Panc1 (cell line): ENCODE measurements around the gene SLC5A6. TPM values are rescaled to one million over a fixed set of nuclear protein-coding genes. Genes with fewer than 3 reads are reported as not detected.

Experiments
- ATAC-seq: fragments of 200-7000 bp; cut with Tn5 transposase; 2 replicates; pipeline ENCODE4 v1.9.1; 2020; ENCODE audit warnings: mild to moderate bottlenecking, moderate library complexity
- BruUV-seq: library from RNA; stranded (reverse); fragments of 400-500 nt; replicated peaks from 2 replicates; lab custom pipeline; 2021; lab: Mats Ljungman, UMichigan
- CTCF ChIA-PET: fragments of 300-600 bp; sonication (Branson Sonifier 250); formaldehyde crosslinking; loops from one replicate; lab custom pipeline; 2022; ENCODE audit warnings: antibody characterized with exemption; lab: Charles Lee
- POLR2A ChIA-PET: fragments of 300-600 bp; sonication (Branson Sonifier 250); formaldehyde crosslinking; loops from one replicate; lab custom pipeline; 2022; ENCODE audit warnings: antibody characterized with exemption; lab: Charles Lee
- DNase-seq: peaks from one replicate; pipeline ENCODE4 v3.0.0-alpha.2; 2010; ENCODE audit warnings: low read depth, low spot score
- H3K27ac ChIP-seq: 2 replicates; pipeline ENCODE4 v1.5.1; 2011; ENCODE audit warnings: mild to moderate bottlenecking, low read length, inconsistent platforms
- H3K27me3 ChIP-seq: fragments of 200-500 bp; sonication (Bioruptor generic); 2 replicates; pipeline ENCODE4 v1.6.0; 2014; ENCODE audit warnings: low read length, inconsistent platforms; ENCODE audit not compliant: control insufficient read depth, insufficient read depth
- H3K36me3 ChIP-seq: fragments of 200-500 bp; sonication (Bioruptor generic); 2 replicates; pipeline ENCODE4 v1.5.1; 2014; ENCODE audit warnings: inconsistent platforms, mild to moderate bottlenecking, low read length, moderate library complexity; ENCODE audit not compliant: control insufficient read depth, insufficient read depth
- H3K4me1 ChIP-seq: 2 replicates; pipeline ENCODE4 v1.5.1; 2011; ENCODE audit warnings: inconsistent platforms, mild to moderate bottlenecking, low read length, moderate library complexity; ENCODE audit not compliant: control insufficient read depth, insufficient read depth
- H3K4me3 ChIP-seq, 2 experiments: 2 replicates each; pipeline ENCODE4 v1.5.1; 2011 to 2012; ENCODE audit warnings: low read depth in 2 of 2, low read length in 2 of 2, mild to moderate bottlenecking in 2 of 2, inconsistent platforms in 1 of 2, moderate library complexity in 1 of 2
- H3K9me3 ChIP-seq: fragments of 200-500 bp; sonication (Bioruptor generic); 2 replicates; pipeline ENCODE4 v1.5.1; 2014; ENCODE audit warnings: low read depth, mild to moderate bottlenecking, inconsistent platforms, low read length, moderate library complexity; ENCODE audit not compliant: control insufficient read depth, insufficient read depth
- POLR2AphosphoS5 ChIP-seq: IDR thresholded peaks from 2 replicates; pipeline ENCODE4 v1.6.1; 2012; ENCODE audit warnings: mild to moderate bottlenecking, low read depth, low read length, moderate library complexity
- SIN3A ChIP-seq: IDR thresholded peaks from 2 replicates; pipeline ENCODE4 v1.6.1; 2012; ENCODE audit warnings: low read depth, mild to moderate bottlenecking, low read length, moderate library complexity, borderline replicate concordance; ENCODE audit not compliant: insufficient read depth
- TCF7L2 ChIP-seq: IDR thresholded peaks from 2 replicates; pipeline ENCODE4 v1.6.1; 2011; ENCODE audit warnings: mild to moderate bottlenecking, low read depth, low read length, inconsistent platforms
- in situ Hi-C: cut with HindIII; loops from 2 replicates; pipeline ENCODE4 v1.10.0; 2016; ENCODE audit warnings: low sequenced_read_pairs, low pct_unique_long_range_greater_than_20kb
- intact Hi-C: fragments of 100-400 bp; cut with micrococcal nuclease; formaldehyde crosslinking; loops from one replicate; pipeline ENCODE4 v1.10.0; 2022; ENCODE audit not compliant: unreplicated experiment
- total RNA-seq: library from RNA; stranded (reverse); gene quantifications from one replicate; pipeline ENCODE4 v1.2.1, GENCODE V29; 2021; ENCODE audit not compliant: unreplicated experiment
- TF ChIP-seq, protein P1 (sequence below): fragments of 450-650 bp; IDR thresholded peaks from 2 replicates; pipeline ENCODE4 v1.5.1; 2017; ENCODE audit warnings: mild to moderate bottlenecking
- TF ChIP-seq, protein P2 (sequence below), 2 experiments: IDR thresholded peaks; 2 replicates each; pipeline ENCODE4 v1.6.1; 2011 to 2012; ENCODE audit warnings: low read depth in 2 of 2, control low read depth in 1 of 2, low read length in 1 of 2, mild to moderate bottlenecking in 1 of 2, moderate library complexity in 1 of 2; ENCODE audit not compliant: insufficient read depth in 1 of 2

Gene SLC5A6
- total RNA-seq, 1 experiment from 2014 or later, result 74.5 TPM

DNA sequence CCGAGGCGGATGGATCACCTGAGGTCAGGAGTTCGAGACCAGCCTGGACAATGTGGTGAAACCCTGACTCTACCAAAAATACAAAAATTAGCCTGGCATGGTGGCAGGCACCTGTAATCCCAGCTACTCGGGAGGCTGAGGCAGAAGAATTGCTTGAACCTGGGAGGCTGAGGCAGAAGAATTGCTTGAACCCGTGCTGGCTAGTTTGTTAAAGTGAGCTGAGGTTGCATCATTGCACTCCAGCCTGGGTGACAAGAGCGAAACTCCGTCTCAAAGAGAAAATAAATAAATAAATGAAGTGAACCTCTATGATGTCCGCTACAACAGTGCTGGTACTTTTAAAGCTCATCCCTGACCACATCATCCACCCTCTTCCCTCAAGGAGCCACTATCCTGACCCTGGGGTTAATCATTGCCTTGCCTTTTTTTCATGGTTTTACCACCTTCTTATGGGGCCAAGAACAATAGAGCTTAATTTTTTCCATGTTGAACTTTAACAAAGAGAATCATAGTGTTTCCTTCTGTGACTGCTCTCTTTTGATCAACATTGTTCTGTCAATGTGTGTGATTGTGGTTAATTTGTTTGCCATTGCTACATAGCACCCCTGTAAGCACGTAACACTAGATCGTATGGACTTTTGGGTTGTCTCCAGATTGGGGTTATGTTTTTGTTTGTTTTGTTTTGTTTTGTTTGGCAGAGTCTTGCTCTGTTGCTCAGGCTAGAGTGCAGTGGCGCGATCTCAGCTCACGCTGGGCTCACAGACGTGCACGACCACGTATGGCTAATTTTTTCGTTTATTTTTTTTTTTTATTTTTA is 17.3 kb downstream of the SLC5A6 start:
- TF ChIP-seq, protein P1, sequence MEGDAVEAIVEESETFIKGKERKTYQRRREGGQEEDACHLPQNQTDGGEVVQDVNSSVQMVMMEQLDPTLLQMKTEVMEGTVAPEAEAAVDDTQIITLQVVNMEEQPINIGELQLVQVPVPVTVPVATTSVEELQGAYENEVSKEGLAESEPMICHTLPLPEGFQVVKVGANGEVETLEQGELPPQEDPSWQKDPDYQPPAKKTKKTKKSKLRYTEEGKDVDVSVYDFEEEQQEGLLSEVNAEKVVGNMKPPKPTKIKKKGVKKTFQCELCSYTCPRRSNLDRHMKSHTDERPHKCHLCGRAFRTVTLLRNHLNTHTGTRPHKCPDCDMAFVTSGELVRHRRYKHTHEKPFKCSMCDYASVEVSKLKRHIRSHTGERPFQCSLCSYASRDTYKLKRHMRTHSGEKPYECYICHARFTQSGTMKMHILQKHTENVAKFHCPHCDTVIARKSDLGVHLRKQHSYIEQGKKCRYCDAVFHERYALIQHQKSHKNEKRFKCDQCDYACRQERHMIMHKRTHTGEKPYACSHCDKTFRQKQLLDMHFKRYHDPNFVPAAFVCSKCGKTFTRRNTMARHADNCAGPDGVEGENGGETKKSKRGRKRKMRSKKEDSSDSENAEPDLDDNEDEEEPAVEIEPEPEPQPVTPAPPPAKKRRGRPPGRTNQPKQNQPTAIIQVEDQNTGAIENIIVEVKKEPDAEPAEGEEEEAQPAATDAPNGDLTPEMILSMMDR, result no peak
- TF ChIP-seq TCF7L2, result no peak
- TF ChIP-seq, protein P2, sequence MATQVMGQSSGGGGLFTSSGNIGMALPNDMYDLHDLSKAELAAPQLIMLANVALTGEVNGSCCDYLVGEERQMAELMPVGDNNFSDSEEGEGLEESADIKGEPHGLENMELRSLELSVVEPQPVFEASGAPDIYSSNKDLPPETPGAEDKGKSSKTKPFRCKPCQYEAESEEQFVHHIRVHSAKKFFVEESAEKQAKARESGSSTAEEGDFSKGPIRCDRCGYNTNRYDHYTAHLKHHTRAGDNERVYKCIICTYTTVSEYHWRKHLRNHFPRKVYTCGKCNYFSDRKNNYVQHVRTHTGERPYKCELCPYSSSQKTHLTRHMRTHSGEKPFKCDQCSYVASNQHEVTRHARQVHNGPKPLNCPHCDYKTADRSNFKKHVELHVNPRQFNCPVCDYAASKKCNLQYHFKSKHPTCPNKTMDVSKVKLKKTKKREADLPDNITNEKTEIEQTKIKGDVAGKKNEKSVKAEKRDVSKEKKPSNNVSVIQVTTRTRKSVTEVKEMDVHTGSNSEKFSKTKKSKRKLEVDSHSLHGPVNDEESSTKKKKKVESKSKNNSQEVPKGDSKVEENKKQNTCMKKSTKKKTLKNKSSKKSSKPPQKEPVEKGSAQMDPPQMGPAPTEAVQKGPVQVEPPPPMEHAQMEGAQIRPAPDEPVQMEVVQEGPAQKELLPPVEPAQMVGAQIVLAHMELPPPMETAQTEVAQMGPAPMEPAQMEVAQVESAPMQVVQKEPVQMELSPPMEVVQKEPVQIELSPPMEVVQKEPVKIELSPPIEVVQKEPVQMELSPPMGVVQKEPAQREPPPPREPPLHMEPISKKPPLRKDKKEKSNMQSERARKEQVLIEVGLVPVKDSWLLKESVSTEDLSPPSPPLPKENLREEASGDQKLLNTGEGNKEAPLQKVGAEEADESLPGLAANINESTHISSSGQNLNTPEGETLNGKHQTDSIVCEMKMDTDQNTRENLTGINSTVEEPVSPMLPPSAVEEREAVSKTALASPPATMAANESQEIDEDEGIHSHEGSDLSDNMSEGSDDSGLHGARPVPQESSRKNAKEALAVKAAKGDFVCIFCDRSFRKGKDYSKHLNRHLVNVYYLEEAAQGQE (IDR thresholded peaks at IDR 0.05; ENCODE audit: insufficient read depth in 1 of 2, low read depth in 2 of 2, low read length in 1 of 2), result no peak
- no peak for TF ChIP-seq SIN3A
- TF ChIP-seq POLR2AphosphoS5, result no peak
- BruUV-seq, result no TSS peak

DNA sequence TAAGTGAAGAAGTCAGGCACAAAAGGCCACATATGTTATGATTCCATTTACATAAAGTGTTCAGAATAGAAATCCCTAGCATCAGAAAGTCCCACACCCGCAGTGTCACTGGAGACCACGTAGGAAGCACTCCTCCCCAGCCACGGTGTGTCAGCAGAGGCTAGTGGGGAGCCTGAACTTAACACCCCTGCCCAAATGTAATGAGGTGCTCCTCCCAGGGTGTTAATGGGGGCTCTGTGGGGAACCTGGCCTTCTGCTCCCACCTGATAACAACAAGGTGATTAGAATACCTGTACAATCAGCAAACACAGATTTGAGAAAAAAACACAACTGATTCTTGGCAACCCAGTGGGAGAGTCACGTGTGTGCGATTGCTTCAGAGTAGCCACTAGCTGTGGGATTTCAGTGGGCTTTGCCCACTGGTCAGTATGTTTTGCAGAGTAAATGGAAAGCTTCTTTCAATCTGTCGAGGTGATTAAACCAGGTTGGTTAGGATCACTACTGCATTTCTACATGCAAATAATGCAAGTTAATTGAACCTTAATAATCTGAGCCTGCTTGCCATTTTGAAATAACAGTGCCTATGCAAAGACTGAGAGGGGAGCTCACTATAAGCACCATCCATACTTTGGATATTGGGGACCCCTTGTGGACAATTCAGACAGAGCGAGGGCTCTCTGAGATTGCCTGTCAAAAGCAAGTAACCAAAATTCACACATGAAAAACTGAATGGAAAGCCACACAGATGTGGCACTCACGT is 20.8 kb downstream of the SLC5A6 start:
- ChIA-PET POLR2A (no interaction called here), CTCF (interaction anchor here (0.6 to 1.3 kb wide), 14 partner anchors 17 to 141 kb away, joined by 3 to 14 read pairs (median 4); partner anchors contain the start of gene ABHD1)
- in situ Hi-C loops, result no loop called here

More for the DNA sequence above, 17.3 kb downstream of the SLC5A6 start:
- Histone ChIP-seq H3K9me3 (no peaks in the 10 kb centered on the region), H3K27me3 (no peaks in the 10 kb centered on the region), H3K36me3 (no peaks in the 10 kb centered on the region), H3K27ac (no peak overlapping the region), H3K4me3 (no peak overlapping the region), H3K4me1 (no peaks in the 10 kb centered on the region)
- intact Hi-C loops, result no loop called here
- ChIA-PET CTCF (interaction anchor here (0.7 kb wide), 1 partner anchor 1408 kb away, joined by 3 read pairs; no protein-coding TSS in a partner anchor), POLR2A (interaction anchor here (0.8 kb wide), 1 partner anchor 102 kb away, joined by 4 read pairs; no protein-coding TSS in a partner anchor)
- in situ Hi-C loops, result no loop called here
- peak; percentile 23; the same call in 1 of the 2 replicates for ATAC-seq
- DNase-seq, result no peak

More for the DNA sequence above, 20.8 kb downstream of the SLC5A6 start:
- Histone ChIP-seq H3K4me1 (no peaks in the 10 kb centered on the region), H3K9me3 (no peaks in the 10 kb centered on the region), H3K27ac (no peak overlapping the region), H3K4me3 (no peak overlapping the region), H3K36me3 (no peaks in the 10 kb centered on the region), H3K27me3 (no peaks in the 10 kb centered on the region)
- intact Hi-C loops, result loop anchor here (1.0 kb wide), 1 partner anchor 93 kb away; no protein-coding TSS in a partner anchor
- DNase-seq (peak; percentile 43), ATAC-seq (peak; percentile 95)
- TF ChIP-seq, protein P2 (IDR thresholded peaks at IDR 0.05; ENCODE audit: insufficient read depth in 1 of 2, low read depth in 2 of 2, low read length in 1 of 2), result no peak
- TF ChIP-seq, protein P1, result peak; percentile 80
- TF ChIP-seq SIN3A, result no peak
- no TSS peak for BruUV-seq
